GM13976 (cell line): ENCODE data around the gene HOXD9.

Source experiments
- DNase-seq: peaks from one replicate; pipeline ENCODE4 v3.0.0; 2012; ENCODE audit warnings: low spot score
- in situ Hi-C: fragments of 300-500 bp; cut with MboI; formaldehyde crosslinking; loops from one replicate; pipeline ENCODE4 v1.12.0; 2022; ENCODE audit warnings: low sequenced_read_pairs, mixed read lengths, inconsistent platforms; ENCODE audit not compliant: unreplicated experiment
- TF ChIP-seq, protein P1 (sequence below): IDR thresholded peaks from 2 replicates; pipeline ENCODE4 v1.5.1; 2012; ENCODE audit warnings: borderline replicate concordance, mild to moderate bottlenecking; ENCODE audit not compliant: insufficient read depth; ENCODE audit errors: extremely low read depth, missing control alignments, control extremely low read depth

The HOXD9 gene

DNA sequence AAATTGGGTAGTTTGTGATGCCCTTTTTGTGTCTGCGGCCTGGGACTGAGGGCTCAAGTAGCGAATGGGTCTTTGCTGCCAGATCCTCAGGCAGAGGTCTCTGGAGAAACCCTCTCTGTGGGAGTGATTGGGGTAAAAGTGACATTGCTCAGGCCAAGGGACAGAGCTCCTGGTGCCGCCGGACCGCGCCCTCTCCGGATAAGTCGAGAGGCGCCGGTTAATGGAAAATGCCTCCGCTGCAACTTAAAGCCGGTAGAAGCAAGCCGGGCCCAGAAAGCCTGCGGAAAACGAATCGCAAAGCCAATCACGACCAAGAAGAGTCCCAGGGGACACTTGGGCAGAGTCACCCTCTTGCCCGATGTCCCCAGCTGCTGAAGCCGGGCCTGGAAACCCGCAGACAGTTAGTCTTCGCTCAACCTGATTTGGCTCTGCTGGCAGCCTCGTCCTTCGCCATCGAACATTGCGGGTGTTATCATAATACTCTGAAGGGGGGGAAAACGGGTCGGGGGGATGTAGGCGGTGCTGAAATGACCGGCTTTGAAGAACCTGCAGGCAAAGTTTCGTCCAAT is 23.3 kb upstream of the HOXD9 start:
- DNase-seq = no peak
- TF ChIP-seq, protein P1, sequence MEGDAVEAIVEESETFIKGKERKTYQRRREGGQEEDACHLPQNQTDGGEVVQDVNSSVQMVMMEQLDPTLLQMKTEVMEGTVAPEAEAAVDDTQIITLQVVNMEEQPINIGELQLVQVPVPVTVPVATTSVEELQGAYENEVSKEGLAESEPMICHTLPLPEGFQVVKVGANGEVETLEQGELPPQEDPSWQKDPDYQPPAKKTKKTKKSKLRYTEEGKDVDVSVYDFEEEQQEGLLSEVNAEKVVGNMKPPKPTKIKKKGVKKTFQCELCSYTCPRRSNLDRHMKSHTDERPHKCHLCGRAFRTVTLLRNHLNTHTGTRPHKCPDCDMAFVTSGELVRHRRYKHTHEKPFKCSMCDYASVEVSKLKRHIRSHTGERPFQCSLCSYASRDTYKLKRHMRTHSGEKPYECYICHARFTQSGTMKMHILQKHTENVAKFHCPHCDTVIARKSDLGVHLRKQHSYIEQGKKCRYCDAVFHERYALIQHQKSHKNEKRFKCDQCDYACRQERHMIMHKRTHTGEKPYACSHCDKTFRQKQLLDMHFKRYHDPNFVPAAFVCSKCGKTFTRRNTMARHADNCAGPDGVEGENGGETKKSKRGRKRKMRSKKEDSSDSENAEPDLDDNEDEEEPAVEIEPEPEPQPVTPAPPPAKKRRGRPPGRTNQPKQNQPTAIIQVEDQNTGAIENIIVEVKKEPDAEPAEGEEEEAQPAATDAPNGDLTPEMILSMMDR = no peak
- in situ Hi-C loops = loop anchor here (25.0 kb wide), 1 partner anchor 737 kb away; no protein-coding TSS in a partner anchor

DNA sequence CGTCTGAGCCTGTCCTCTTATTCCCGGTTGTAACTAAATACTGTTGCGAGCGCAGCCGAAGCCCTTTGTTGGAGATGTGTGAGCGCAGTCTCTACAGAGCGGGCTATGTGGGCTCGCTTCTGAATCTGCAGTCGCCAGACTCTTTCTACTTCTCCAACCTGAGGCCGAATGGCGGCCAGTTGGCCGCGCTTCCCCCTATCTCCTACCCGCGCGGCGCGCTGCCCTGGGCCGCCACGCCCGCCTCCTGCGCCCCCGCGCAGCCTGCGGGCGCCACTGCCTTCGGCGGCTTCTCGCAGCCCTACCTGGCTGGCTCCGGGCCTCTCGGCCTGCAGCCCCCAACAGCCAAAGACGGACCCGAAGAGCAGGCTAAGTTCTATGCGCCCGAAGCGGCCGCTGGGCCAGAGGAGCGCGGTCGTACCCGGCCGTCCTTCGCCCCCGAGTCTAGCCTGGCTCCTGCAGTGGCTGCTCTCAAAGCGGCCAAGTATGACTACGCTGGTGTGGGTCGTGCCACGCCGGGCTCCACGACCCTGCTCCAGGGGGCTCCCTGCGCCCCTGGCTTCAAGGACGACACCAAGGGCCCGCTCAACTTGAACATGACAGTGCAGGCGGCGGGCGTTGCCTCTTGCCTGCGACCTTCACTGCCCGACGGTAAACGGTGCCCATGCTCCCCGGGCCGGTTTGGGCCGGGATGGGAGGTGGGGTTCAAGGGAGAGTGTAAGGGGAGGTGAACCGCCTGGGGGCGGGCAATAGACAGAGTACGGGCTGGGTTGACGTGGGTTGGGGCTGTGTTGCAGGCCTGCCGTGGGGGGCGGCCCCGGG is 22.6 kb upstream of the HOXD9 start, which contains the start of gene HOXD12:
Gene HOXD12, plus strand, starts transcription at position 68 of the 819 bp plus-strand sequence. Its CDS starts 7 bp downstream, at position 75.
- in situ Hi-C loops = loop anchor here (25.0 kb wide), 1 partner anchor 738 kb away; no protein-coding TSS in a partner anchor
- no peak for DNase-seq
- TF ChIP-seq, protein P1 = no peak

DNA sequence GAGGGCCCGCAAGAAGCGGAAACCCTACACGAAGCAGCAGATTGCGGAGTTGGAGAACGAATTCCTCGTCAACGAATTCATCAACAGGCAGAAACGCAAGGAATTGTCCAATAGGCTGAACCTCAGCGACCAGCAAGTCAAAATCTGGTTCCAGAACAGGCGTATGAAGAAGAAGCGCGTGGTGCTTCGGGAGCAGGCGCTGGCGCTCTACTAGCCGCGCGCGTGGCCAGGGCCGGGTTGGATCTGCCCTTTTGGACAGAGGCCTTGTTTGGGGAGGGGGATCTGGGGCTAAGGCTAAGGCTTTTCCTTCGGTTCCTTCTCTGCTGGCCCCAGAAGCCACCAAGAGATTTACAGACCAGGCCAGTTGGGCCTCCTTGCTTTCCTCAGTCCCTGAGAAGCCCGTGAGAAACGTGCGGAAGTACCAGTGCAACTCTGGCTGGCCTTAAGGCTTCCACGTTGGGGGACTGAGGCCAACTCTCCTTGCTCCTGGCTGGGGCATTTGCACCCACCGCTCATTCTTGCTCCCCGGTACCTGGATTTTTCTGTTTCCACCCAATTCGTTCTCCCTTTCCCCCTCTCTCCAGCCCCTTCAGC is 21.9 kb upstream of the HOXD9 start:
- DNase-seq = no peak
- in situ Hi-C loops = no loop called here
- TF ChIP-seq, protein P1 = no peak

DNA sequence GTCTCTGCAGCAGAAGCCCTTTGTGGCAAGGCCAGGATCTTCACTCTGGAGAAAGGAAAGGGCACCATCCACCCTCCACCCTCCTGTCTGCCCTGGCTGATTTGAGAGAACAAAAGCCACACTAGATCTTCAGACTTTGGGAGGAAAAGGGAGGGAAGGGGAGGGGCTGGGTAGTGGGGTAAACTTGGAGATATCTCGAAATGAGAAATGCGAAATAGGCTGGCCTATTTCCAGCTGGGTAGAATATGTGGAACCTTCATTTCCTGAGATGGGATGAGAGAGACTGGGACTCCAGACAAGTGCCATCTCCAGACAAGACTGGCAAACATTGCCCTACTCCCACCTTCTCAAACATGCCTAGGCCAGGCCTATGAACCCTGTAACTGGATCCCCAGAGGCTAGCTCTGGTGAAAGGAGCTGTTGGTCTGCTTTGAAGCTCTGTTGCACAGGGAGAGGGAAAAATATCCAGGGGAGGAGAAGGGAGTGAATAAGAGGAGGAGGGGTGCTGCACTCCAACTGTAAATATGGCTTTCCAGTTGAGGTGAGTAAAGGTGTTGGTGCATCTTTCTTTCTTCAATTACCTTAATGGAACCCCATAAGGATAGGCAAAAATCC is 21.2 kb upstream of the HOXD9 start:
- TF ChIP-seq, protein P1 = no peak
- no peak for DNase-seq
- in situ Hi-C loops = no loop called here

DNA sequence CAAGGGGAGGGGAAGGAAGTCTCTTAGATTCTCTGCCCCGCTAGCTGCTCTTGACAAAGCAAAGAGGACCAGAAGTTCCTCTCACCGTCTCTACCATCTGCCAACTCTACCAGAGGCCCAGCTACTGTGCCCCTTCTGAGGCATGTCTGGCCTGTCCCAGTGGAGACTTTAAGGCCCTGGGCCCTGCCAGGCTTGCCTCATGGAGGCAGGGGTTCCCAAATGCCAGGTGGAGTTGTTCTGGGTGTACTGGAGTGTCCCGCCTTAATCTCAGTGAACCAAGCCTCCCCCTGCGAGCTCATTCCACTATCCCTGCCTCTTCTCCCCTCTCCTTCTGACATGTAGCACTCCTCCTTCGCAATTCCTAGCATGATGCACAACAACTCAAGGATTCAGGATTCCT is 20.7 kb upstream of the HOXD9 start:
- TF ChIP-seq, protein P1 = no peak
- no peak for DNase-seq
- in situ Hi-C loops = no loop called here

DNA sequence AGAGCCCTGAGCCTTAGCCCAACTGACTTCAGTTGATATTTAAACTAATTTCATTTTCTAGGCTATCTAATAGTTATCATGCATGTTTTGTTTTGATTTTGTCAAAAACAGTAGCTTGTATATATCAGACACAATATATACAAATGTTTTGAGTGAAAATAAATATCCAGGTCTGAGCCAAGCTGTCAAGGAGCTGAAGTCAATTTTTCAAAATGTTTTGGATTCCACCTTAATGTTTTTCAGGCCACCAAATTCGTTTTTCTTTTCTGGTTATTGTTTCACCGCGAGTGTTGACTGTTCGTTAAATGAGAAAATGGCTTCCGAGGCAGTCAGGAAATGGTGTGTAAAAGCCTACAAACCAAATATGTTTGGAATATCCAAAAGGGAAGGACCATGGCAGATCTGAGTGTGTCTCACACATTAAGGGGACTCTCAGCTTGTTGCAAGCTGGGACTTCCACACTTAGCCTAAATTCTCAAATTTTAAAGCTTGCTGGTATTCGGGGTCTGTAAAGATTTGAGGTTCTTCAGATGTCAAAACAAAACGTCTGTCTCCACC is 20.1 kb upstream of the HOXD9 start:
- TF ChIP-seq, protein P1 = no peak
- in situ Hi-C loops = no loop called here
- DNase-seq = no peak
